Calu3 (cell line): Measurements from ENCODE around the gene PSMD2. TPM values are rescaled to one million over a fixed set of nuclear protein-coding genes. Genes with fewer than 3 reads are reported as not detected.
A peak's percentile ranks its signal among the peaks of the same experiment; 100 is the strongest.

Experiments used
- BruUV-seq: library from RNA; stranded (reverse); fragments of 400-500 nt; replicated peaks from 2 replicates; lab custom pipeline; 2021; lab: Mats Ljungman, UMichigan
- CTCF ChIA-PET: fragments of 300-600 bp; sonication (Branson Sonifier 250); formaldehyde crosslinking; loops from one replicate; lab custom pipeline; 2022; ENCODE audit warnings: antibody characterized with exemption; lab: Charles Lee
- DNase-seq: peaks from one replicate; pipeline ENCODE4 v3.0.0; 2022
- H3K27ac Mint-ChIP-seq: one replicate; pipeline ENCODE4 v1.8.0; 2022; ENCODE audit warnings: mixed read lengths; ENCODE audit not compliant: unreplicated experiment
- H3K27me3 Mint-ChIP-seq: one replicate; pipeline ENCODE4 v1.8.0; 2022; ENCODE audit warnings: mixed read lengths; ENCODE audit not compliant: unreplicated experiment
- H3K36me3 Mint-ChIP-seq: one replicate; pipeline ENCODE4 v1.8.0; 2022; ENCODE audit warnings: mild to moderate bottlenecking, moderate library complexity, mixed read lengths; ENCODE audit not compliant: insufficient read depth, unreplicated experiment
- H3K4me1 Mint-ChIP-seq: one replicate; pipeline ENCODE4 v1.8.0; 2022; ENCODE audit warnings: mild to moderate bottlenecking, low read depth, mixed read lengths; ENCODE audit not compliant: unreplicated experiment
- H3K4me3 Mint-ChIP-seq: one replicate; pipeline ENCODE4 v1.8.0; 2022; ENCODE audit warnings: mild to moderate bottlenecking, low read depth, moderate library complexity, mixed read lengths; ENCODE audit not compliant: unreplicated experiment
- H3K9me3 Mint-ChIP-seq: one replicate; pipeline ENCODE4 v1.8.0; 2022; ENCODE audit warnings: low read depth, mixed read lengths; ENCODE audit not compliant: unreplicated experiment
- intact Hi-C: fragments of 100-400 bp; cut with micrococcal nuclease; formaldehyde crosslinking; loops from one replicate; pipeline ENCODE4 v1.10.0; 2022; ENCODE audit not compliant: unreplicated experiment
- total RNA-seq: library from RNA; stranded (reverse); gene quantifications from 2 replicates; pipeline ENCODE4 v1.2.3, GENCODE V29; 2022
- TF ChIP-seq, protein P1 (sequence below): fragments of 200-600 bp; IDR thresholded peaks from one replicate; pipeline ENCODE4 v1.8.0; 2022; ENCODE audit warnings: antibody characterized with exemption; ENCODE audit not compliant: unreplicated experiment

Gene PSMD2
- total RNA-seq, 1 experiment from 2014 or later, result 530 TPM

DNA sequence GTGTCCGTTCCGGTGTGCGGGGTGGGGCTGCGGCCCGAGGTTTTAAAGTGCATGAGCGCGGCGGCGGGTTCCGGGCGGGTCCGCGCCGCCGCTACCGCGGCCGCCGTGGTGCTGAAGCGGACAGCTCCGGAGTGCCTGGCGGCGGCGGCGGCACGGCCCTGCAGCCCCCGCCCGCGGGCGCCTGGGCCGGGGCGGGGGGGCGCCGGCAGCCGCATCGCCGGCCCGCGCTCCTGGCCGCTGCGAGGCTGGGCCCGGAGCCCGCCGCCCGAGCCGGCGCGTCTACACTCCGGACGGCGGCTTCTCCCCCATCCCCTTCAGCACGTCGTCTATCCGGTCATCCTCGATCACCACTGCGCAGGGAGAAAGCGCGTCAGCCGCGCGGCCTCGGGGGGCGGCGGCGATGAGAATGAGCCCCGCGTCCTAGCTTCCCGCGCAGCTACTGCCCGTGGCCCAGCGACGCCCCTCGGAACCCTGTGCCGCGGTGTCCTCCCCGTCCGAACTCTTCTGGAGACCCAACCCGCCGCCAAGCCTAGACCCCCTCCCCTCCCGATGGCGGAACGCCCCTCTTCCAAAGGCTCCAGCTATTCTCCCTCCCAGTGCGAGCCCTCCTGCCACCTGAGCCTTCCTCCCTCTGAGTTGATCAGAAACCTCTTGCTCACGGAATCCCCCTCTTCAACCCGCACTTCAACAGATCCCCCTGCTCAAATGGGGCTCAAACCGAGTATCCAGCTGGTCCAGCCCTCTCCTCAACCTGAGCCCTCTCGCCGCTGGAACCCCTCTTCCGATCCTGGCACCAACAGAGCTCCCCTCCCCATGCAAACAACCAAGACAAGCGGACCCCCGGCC lies 38.9 kb upstream of the PSMD2 start:
- BruUV-seq, result no TSS peak
- peaks cover 24% of the 10 kb centered on the region for H3K4me1 Mint-ChIP-seq
- peaks cover 34% of the 10 kb centered on the region for H3K36me3 Mint-ChIP-seq
- H3K9me3 Mint-ChIP-seq, result no peaks in the 10 kb centered on the region
- peak overlapping the region; percentile 66 for H3K4me3 Mint-ChIP-seq
- DNase-seq, result peak; percentile 66
- TF ChIP-seq, protein P1, sequence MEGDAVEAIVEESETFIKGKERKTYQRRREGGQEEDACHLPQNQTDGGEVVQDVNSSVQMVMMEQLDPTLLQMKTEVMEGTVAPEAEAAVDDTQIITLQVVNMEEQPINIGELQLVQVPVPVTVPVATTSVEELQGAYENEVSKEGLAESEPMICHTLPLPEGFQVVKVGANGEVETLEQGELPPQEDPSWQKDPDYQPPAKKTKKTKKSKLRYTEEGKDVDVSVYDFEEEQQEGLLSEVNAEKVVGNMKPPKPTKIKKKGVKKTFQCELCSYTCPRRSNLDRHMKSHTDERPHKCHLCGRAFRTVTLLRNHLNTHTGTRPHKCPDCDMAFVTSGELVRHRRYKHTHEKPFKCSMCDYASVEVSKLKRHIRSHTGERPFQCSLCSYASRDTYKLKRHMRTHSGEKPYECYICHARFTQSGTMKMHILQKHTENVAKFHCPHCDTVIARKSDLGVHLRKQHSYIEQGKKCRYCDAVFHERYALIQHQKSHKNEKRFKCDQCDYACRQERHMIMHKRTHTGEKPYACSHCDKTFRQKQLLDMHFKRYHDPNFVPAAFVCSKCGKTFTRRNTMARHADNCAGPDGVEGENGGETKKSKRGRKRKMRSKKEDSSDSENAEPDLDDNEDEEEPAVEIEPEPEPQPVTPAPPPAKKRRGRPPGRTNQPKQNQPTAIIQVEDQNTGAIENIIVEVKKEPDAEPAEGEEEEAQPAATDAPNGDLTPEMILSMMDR, result no peak
- peaks cover 68% of the 10 kb centered on the region for H3K27me3 Mint-ChIP-seq
- H3K27ac Mint-ChIP-seq, result peak overlapping the region; percentile 62
- intact Hi-C loops, result no loop called here
- CTCF ChIA-PET, result interaction anchor here (0.6 kb wide), 1 partner anchor 811 kb away, joined by 5 read pairs; no protein-coding TSS in a partner anchor

DNA sequence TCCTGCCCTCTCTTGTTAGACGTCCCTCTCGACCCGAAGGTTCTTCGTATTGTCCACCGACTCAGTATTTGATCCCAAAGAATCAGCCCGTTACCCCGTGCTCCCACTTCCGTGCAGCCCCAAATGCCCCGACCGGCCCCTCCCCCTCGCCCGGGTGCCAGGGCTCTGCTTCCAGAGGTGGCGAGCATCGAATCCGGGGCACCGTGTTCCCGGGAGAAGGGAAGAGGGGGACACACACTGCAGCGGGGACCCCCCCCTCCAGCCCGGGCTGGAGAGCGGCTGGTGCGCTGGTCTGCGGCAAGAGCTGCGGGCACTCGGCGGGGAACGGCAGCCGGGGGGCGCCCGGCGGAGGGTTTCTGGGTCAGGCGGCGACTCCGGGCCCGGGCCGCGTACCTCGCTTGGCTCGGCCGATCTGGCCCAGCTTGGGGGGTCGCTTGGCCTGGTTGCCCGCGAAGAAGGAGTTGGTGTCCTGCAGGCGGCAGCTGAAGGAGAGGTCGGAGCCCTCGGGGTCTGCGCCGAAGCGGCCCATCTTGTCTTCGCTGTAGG lies 38.2 kb upstream of the PSMD2 start:
- no TSS peak for BruUV-seq
- intact Hi-C loops, result no loop called here
- DNase-seq, result no peak
- Mint-ChIP-seq H3K4me3 (peak overlapping the region; percentile 66), H3K9me3 (no peaks in the 10 kb centered on the region), H3K27ac (peak overlapping the region; percentile 62), H3K4me1 (peaks cover 24% of the 10 kb centered on the region), H3K36me3 (peaks cover 34% of the 10 kb centered on the region), H3K27me3 (peaks cover 68% of the 10 kb centered on the region)
- CTCF ChIA-PET, result interaction anchor here (0.6 to 1.2 kb wide), 3 partner anchors 21 to 812 kb away, joined by 4 to 5 read pairs (median 5); partner anchors contain the start of gene PARL
- TF ChIP-seq, protein P1, result no peak

DNA sequence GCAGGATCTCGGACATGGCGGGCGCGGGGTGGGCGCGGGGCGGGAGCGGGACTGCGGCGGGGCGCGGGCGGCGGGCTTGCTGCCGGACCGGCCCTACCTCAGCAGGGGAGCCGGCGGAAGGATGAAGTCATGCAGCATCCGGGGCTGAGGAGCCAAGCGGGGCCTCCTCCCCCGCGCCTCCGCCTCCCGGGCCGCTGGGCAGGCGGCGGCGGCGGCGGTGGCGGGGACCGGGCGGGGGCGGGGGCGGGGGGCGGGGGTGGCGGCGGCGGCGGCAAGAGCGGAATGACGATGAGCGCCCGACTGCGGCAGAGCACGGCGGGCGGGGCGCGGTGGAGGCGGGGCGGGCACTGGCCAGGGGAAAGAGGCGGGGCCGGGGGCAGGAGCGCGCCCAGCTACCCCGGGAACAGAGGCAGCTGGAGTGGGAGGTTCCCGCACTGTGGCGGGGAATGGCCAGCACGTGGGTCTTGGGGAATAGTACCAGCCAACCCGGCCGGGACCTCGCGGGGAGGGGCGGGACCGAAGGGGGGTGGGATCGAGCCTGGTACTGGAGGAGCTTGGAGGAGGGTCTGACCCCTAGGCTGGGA lies 37.7 kb upstream of the PSMD2 start, which contains the start of gene CAMK2N2:
CAMK2N2 (minus strand) TSS at position 284 of the 584 bp plus-strand sequence; CDS start at position 16, 268 bp downstream.
- TF ChIP-seq, protein P1, result no peak
- peak; percentile 87 for DNase-seq
- Mint-ChIP-seq H3K27me3 (peaks cover 68% of the 10 kb centered on the region), H3K4me3 (peak within 1 kb of the TSS; percentile 66), H3K36me3 (peaks cover 34% of the 10 kb centered on the region), H3K9me3 (no peaks in the 10 kb centered on the region), H3K4me1 (peaks cover 24% of the 10 kb centered on the region), H3K27ac (peak within 1 kb of the TSS; percentile 62)
- no TSS peak for BruUV-seq
- intact Hi-C loops, result no loop called here
- CTCF ChIA-PET, result interaction anchor here (0.6 to 1.2 kb wide), 5 partner anchors 12 to 1846 kb away, joined by 3 to 5 read pairs (median 5); partner anchors contain the start of genes EEF1AKMT4 and PARL
